ENCODE measurements around the gene FAM83F.
"Not testable (repeated sequence)": the region's sequence is repeated elsewhere in the genome, so short reads cannot be mapped to it uniquely, and the experiment has no call there.

FAM83F gene

GRCh38 chr22:40018051-40018450 lies 23.3 kb downstream of the FAM83F start:
- DNase-seq (ENCODE audit: low read depth), result no peak

- DNase-seq (ENCODE audit: low read depth), result no peak
Observed at GRCh38 chr22:40019100-40019499, 24.3 kb downstream of the FAM83F start.

- DNase-seq (ENCODE audit: low read depth), result no peak
Observed at GRCh38 chr22:40020956-40021355, 26.2 kb downstream of the FAM83F start.

- no peak for DNase-seq (ENCODE audit: low read depth)
Observed at GRCh38 chr22:40021401-40022000, 26.7 kb downstream of the FAM83F start.

GRCh38 chr22:40022536-40023240 lies 27.9 kb downstream of the FAM83F start:
- no peak for DNase-seq (ENCODE audit: low read depth)

- DNase-seq (ENCODE audit: low read depth), result no peak
Observed at GRCh38 chr22:40023341-40023841, 28.6 kb downstream of the FAM83F start.

GRCh38 chr22:40024201-40025061 lies 29.7 kb downstream of the FAM83F start:
- DNase-seq (ENCODE audit: low read depth), result peak; percentile 79

GRCh38 chr22:40025062-40025379 lies 30.3 kb downstream of the FAM83F start:
- DNase-seq (ENCODE audit: low read depth), result not testable (repeated sequence)

GRCh38 chr22:40025856-40026255 lies 31.1 kb downstream of the FAM83F start:
- DNase-seq (ENCODE audit: low read depth), result no peak

GRCh38 chr22:40026641-40027040 lies 31.9 kb downstream of the FAM83F start:
- DNase-seq (ENCODE audit: low read depth), result no peak

GRCh38 chr22:40027191-40028097 lies 32.7 kb downstream of the FAM83F start:
- no peak for DNase-seq (ENCODE audit: low read depth)

- DNase-seq (ENCODE audit: low read depth), result no peak
Observed at GRCh38 chr22:40028098-40028425, 33.3 kb downstream of the FAM83F start.

GRCh38 chr22:40029189-40029890 lies 34.6 kb downstream of the FAM83F start:
- DNase-seq (ENCODE audit: low read depth), result no peak

GRCh38 chr22:40030026-40030757 lies 35.4 kb downstream of the FAM83F start:
- no peak for DNase-seq (ENCODE audit: low read depth)

- no peak for DNase-seq (ENCODE audit: low read depth)
Observed at GRCh38 chr22:40030758-40031095, 36.0 kb downstream of the FAM83F start.

GRCh38 chr22:40031766-40032470 lies 37.2 kb downstream of the FAM83F start:
- DNase-seq (ENCODE audit: low read depth), result no peak

GRCh38 chr22:40033586-40034380 lies 39.0 kb downstream of the FAM83F start:
- DNase-seq (ENCODE audit: low read depth), result no peak

- no peak for DNase-seq (ENCODE audit: low read depth)
Observed at GRCh38 chr22:40035351-40035750, 40.6 kb downstream of the FAM83F start.

GRCh38 chr22:40036126-40036525 lies 41.4 kb downstream of the FAM83F start:
- DNase-seq (ENCODE audit: low read depth), result no peak

All from ELR (cell line).